Vagina (tissue), 2 donors: ENCODE data around the gene SRD5A1.

ENCODE experiments used
- POLR2A ChIP-seq, 2 donors: fragments of 450-650 bp; IDR thresholded peaks; one replicate each; pipeline ENCODE4 v1.6.1; 2017; ENCODE audit warnings: antibody characterized with exemption in 2 of 2, mild to moderate bottlenecking in 2 of 2, moderate library complexity in 2 of 2
- TF ChIP-seq, protein P1 (sequence below), 3 experiments: fragments of 450-650 bp in 2 of 3; fragments of 200-600 bp in 1 of 3; sonication (generic) in 1 of 3; IDR thresholded peaks; one replicate each; pipeline ENCODE4 v1.5.1; 2017 to 2019; ENCODE audit warnings: antibody characterized with exemption in 3 of 3, mild to moderate bottlenecking in 2 of 3, moderate library complexity in 2 of 3

DNA sequence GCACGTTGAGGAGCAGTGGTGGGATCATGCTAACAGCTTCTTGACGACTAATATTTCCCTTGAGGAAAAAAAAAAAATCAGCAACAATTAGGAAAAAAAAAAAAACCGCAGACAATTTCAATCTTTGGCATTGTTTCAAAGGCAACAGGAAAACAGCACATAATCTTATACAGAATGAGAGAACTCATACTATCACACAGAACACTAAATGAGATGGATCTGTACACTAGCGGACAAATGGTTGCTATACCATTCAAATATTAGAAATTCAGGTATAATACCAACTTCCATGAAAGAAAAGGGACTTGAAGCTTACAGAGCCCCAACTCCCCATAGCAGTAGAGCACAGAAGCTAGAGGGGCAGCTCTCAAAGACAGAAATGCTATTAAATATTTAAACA, 10.0 kb upstream of the SRD5A1 start:
- TF ChIP-seq POLR2A (IDR thresholded peaks at IDR 0.05) = no peak
- TF ChIP-seq, protein P1, sequence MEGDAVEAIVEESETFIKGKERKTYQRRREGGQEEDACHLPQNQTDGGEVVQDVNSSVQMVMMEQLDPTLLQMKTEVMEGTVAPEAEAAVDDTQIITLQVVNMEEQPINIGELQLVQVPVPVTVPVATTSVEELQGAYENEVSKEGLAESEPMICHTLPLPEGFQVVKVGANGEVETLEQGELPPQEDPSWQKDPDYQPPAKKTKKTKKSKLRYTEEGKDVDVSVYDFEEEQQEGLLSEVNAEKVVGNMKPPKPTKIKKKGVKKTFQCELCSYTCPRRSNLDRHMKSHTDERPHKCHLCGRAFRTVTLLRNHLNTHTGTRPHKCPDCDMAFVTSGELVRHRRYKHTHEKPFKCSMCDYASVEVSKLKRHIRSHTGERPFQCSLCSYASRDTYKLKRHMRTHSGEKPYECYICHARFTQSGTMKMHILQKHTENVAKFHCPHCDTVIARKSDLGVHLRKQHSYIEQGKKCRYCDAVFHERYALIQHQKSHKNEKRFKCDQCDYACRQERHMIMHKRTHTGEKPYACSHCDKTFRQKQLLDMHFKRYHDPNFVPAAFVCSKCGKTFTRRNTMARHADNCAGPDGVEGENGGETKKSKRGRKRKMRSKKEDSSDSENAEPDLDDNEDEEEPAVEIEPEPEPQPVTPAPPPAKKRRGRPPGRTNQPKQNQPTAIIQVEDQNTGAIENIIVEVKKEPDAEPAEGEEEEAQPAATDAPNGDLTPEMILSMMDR (IDR thresholded peaks at IDR 0.05) = no peak
